GM18526 (cell line): ENCODE measurements around the gene KRTAP5-5.

Experiments used
- POLR2A ChIP-seq: IDR thresholded peaks from 3 replicates; pipeline ENCODE4 v1.6.1; 2011; ENCODE audit not compliant: insufficient read length; ENCODE audit errors: extremely low read depth

The KRTAP5-5 gene

GRCh38 chr11:1652442-1652770, 22.8 kb downstream of the KRTAP5-5 start:
- no peak for TF ChIP-seq POLR2A

GRCh38 chr11:1652771-1653540, 23.4 kb downstream of the KRTAP5-5 start:
- TF ChIP-seq POLR2A: no peak

GRCh38 chr11:1653541-1654387, 24.2 kb downstream of the KRTAP5-5 start:
- TF ChIP-seq POLR2A: no peak

- TF ChIP-seq POLR2A: no peak
Observed at GRCh38 chr11:1654388-1655167, 25.0 kb downstream of the KRTAP5-5 start.

- no peak for TF ChIP-seq POLR2A
Observed at GRCh38 chr11:1655168-1656060, 25.8 kb downstream of the KRTAP5-5 start.

GRCh38 chr11:1656061-1656441, 26.5 kb downstream of the KRTAP5-5 start:
- TF ChIP-seq POLR2A: no peak

GRCh38 chr11:1656670-1657069, 27.1 kb downstream of the KRTAP5-5 start:
- TF ChIP-seq POLR2A: no peak

- TF ChIP-seq POLR2A: no peak
Observed at GRCh38 chr11:1659506-1659905, 29.9 kb downstream of the KRTAP5-5 start.

GRCh38 chr11:1660111-1660867, 30.7 kb downstream of the KRTAP5-5 start:
- no peak for TF ChIP-seq POLR2A

- TF ChIP-seq POLR2A: no peak
Observed at GRCh38 chr11:1665313-1665712, 35.7 kb downstream of the KRTAP5-5 start.

- no peak for TF ChIP-seq POLR2A
Observed at GRCh38 chr11:1667121-1667850, 37.7 kb downstream of the KRTAP5-5 start.

GRCh38 chr11:1667906-1668305, 38.3 kb downstream of the KRTAP5-5 start:
- TF ChIP-seq POLR2A: no peak

- TF ChIP-seq POLR2A: no peak
Observed at GRCh38 chr11:1668911-1669473, 39.4 kb downstream of the KRTAP5-5 start.
